NCI-H2196 treated with DMSO at 0.1 percent for 48 hours (cell line): ENCODE measurements around the gene FBH1.
"Not testable (repeated sequence)": the region's sequence is repeated elsewhere in the genome, so short reads cannot be mapped to it uniquely, and the experiment has no call there.

ENCODE experiments used
- DNase-seq: peaks from one replicate; lab custom pipeline; 2025; ENCODE audit not compliant: unreplicated experiment; lab: John Stamatoyannopoulos, UW

The FBH1 gene

GRCh38 chr10:5873515-5873995, 16.5 kb upstream of the FBH1 start:
- peak; percentile 18 for DNase-seq

- no peak for DNase-seq
These were observed 13.8 kb upstream of the FBH1 start for GRCh38 chr10:5876181-5876768.

GRCh38 chr10:5877041-5877440, 13.0 kb upstream of the FBH1 start:
- DNase-seq: not testable (repeated sequence)

GRCh38 chr10:5882961-5883360, 7.1 kb upstream of the FBH1 start:
- no peak for DNase-seq

- no peak for DNase-seq
These were observed 4.4 kb upstream of the FBH1 start for GRCh38 chr10:5885619-5886018.

GRCh38 chr10:5887029-5887428, 3.0 kb upstream of the FBH1 start:
- DNase-seq: no peak

GRCh38 chr10:5887641-5888040, 2.4 kb upstream of the FBH1 start:
- no peak for DNase-seq

- DNase-seq: no peak
These were observed 1.7 kb upstream of the FBH1 start for GRCh38 chr10:5888351-5888750.

- no peak for DNase-seq
These were observed 1.0 kb upstream of the FBH1 start for GRCh38 chr10:5888843-5889623.

- no peak for DNase-seq
These were observed 441 bp downstream of the FBH1 start for GRCh38 chr10:5890452-5890915.

- no peak for DNase-seq
These were observed 966 bp downstream of the FBH1 start for GRCh38 chr10:5891009-5891408.

- DNase-seq: no peak
These were observed 2.0 kb downstream of the FBH1 start for GRCh38 chr10:5892007-5892406.

GRCh38 chr10:5893321-5893720, 3.3 kb downstream of the FBH1 start:
- DNase-seq: no peak

GRCh38 chr10:5894403-5894802, 4.4 kb downstream of the FBH1 start:
- DNase-seq: no peak

GRCh38 chr10:5894873-5895272, 4.8 kb downstream of the FBH1 start:
- no peak for DNase-seq

GRCh38 chr10:5895365-5895764, 5.3 kb downstream of the FBH1 start:
- DNase-seq: no peak

GRCh38 chr10:5895804-5896203, 5.8 kb downstream of the FBH1 start:
- no peak for DNase-seq

- no peak for DNase-seq
These were observed 6.4 kb downstream of the FBH1 start for GRCh38 chr10:5896208-5897052.

GRCh38 chr10:5897053-5897340, 7.0 kb downstream of the FBH1 start:
- no peak for DNase-seq

GRCh38 chr10:5897504-5897903, 7.5 kb downstream of the FBH1 start:
- no peak for DNase-seq

- no peak for DNase-seq
These were observed 8.1 kb downstream of the FBH1 start for GRCh38 chr10:5898163-5898562.

- no peak for DNase-seq
These were observed 10.2 kb downstream of the FBH1 start for GRCh38 chr10:5900247-5900646.
